NCI-H1436 treated with DMSO at 0.1 percent for 48 hours (cell line): ENCODE measurements around the gene GUCA2A.
A peak's percentile ranks its signal among the peaks of the same experiment; 100 is the strongest.

Source experiments
- DNase-seq: peaks from one replicate; lab custom pipeline; 2025; lab: John Stamatoyannopoulos, UW

The GUCA2A gene

DNA sequence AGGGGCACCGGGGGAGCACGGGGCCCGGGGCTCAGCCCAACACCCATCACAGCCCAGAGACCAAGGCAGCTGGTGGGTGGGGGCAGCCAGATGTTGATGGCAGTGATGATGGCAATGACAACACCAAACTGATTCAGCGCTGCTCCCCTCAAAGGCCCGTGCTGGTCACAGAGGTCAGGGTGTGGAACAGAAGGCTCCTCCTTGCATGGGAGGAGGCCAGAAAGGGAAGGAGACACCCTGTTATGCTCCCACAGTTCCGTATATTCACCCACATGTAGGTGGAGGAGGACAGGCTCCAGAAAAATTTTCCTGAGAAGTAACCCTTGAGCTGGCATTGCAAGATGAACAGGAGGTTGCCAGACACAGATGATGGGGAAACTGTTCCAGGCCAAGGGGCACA is 10.9 kb downstream of the GUCA2A start:
- no peak for DNase-seq

DNA sequence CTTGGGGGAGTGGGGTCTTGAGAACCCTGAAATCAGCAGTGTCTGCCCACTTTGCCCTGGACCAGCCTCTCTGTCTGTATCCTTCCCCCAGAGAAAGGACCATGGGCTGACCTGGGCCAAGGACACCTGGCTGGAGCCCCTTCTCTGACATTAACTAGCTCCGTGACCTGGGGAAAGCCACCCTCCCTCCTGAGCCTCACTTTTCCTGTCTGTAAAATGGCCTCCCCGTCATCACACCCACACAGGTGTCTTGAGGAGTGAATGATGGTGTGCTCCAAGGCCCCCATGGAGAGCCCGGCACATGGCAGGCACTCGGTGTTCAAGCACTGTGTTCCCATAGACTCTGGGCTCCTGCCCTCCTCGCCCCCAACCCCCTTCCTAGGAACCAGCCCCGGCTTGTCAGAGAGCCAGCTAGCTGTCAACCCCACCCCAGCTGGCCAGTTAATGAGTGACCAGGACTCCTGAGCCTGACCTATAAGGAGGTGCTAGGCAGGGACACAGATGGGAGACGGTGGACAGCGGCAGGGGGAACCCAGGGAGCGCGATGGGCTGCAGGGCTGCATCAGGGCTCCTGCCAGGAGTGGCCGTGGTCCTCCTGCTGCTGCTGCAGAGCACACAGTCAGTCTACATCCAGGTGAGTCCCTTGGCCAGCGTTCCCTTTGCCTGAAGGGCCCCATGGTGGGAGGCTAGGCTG is 11.5 kb downstream of the GUCA2A start, which contains the start of gene GUCA2B:
Gene GUCA2B, plus strand, starts transcription at position 504 of the 694 bp plus-strand sequence. Its CDS starts 41 bp downstream, at position 545.
- no peak for DNase-seq

DNA sequence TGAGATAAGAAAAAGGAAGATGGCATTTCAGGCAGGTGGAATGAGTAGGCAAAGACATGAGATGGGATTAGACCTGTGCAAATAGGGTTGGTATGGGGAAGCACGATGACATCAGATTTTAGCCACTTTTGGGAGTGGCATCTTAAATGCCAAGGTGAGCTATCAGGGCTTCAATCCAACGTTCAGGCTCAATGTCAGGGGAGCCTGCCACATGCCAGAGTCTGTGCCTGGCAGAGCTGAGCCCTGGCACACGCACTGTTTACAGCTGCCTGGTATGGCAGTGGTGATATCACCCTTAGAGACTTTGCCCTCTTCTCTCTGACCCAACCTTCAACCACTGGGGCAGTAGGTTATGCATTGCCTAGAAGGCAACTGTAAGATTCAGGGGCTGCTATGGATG is 12.4 kb downstream of the GUCA2A start:
- no peak for DNase-seq

GRCh38 chr1:42150651-42151050 is 13.9 kb downstream of the GUCA2A start:
- DNase-seq = no peak

DNA sequence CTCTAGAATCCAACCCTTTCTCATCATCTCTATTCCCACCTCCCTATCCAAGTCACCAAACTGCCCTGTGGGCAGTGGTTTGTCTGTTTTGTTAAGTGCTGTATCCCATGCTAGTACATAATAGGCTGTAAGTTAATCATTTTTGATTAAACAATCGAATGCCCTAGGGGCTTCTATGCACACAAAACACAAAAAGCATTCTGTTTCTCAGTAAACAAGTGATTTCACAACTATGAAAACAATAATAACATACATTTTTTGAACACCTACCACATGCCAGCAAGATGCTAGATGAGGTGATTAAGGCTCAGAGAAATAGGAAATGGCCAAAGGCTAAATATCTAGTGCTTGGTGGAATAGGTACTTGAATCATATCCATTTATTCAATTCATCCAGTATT is 16.4 kb downstream of the GUCA2A start:
- DNase-seq = no peak

- no peak for DNase-seq
Observed at GRCh38 chr1:42146626-42147320, 17.8 kb downstream of the GUCA2A start.

GRCh38 chr1:42145764-42146625 is 18.6 kb downstream of the GUCA2A start:
- no peak for DNase-seq

- no peak for DNase-seq
Observed at GRCh38 chr1:42145389-42145716, 19.2 kb downstream of the GUCA2A start.

- no peak for DNase-seq
Observed at GRCh38 chr1:42144711-42145388, 19.7 kb downstream of the GUCA2A start.

- no peak for DNase-seq
Observed at GRCh38 chr1:42143896-42144710, 20.4 kb downstream of the GUCA2A start.

DNA sequence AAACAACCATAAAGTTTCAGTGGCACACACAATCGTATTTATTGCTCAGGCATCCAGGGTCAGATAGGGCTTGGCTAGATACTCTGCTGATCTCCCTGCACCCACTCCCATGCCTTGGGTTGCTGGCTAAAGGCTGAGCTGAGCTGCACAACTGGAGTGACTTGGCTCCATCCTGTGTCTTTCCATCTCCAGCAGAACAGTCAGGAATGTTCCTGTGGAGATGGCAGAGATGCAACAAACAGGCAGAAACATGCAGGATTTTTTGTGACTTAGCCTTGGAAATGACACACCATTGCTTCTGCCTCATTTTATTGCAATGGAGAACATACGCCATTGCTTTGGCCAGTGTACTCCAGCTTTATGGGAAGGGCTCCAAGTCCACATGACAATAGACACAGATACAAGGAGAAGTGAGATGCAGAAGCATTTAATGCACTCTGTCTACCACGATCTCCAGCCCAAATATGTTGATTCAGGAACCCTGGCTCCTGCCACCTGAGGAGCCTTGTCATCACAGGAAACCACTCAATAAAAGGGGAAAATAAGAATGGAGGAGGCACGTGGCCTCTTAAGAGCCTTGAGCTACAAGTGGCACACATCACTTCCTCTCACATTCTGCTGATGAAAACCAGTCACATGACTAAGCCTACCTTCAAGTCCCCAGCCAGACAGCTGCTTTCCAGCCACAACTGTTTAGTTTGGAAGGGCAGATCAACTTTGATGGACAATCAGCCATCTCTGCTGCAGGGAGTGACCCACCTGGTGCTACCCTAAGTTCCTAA is 21.5 kb downstream of the GUCA2A start:
- DNase-seq = peak; percentile 29

GRCh38 chr1:42141978-42142377 is 22.6 kb downstream of the GUCA2A start:
- no peak for DNase-seq

- DNase-seq = no peak
Observed at GRCh38 chr1:42140191-42140590, 24.4 kb downstream of the GUCA2A start.

DNA sequence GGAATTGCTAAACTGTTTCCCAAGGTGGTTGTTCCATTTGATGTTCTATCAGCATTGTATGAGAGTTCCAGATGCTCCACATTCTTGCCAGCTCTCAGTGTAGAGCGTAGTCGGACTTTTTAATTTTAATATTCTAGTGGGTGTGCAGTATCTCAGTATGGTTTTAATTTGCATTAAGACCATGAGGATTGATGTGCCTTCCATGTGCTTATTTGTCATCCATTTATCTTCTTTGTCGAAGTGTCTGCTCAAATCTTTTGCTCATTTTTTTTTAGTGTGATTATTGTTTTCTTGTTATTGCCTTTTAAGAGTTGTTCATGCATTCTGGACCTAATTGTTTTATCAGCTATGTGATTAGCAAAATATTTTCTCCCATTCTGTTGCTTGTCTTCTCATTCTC is 25.1 kb downstream of the GUCA2A start:
- DNase-seq = no peak

GRCh38 chr1:42138586-42138985 is 26.0 kb downstream of the GUCA2A start:
- no peak for DNase-seq

DNA sequence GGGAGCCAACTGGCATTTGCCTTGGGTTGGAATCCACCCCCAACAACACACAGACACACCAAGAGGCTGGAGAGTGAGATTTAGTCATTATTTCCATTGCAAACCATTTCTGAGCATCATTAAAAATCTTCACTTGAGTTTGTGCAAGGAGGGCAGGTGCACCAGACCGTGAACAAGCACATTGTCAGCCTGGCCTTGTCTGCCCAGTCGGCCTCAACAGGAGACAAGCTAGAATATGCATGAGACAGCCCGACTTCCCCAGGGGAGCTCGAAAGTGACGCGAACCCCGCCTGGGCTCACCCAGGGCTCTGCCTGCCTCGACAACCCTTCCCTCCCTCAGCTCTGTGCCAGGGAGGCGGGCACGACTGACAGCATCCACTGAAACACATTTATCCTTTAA is 26.8 kb downstream of the GUCA2A start:
- no peak for DNase-seq

DNA sequence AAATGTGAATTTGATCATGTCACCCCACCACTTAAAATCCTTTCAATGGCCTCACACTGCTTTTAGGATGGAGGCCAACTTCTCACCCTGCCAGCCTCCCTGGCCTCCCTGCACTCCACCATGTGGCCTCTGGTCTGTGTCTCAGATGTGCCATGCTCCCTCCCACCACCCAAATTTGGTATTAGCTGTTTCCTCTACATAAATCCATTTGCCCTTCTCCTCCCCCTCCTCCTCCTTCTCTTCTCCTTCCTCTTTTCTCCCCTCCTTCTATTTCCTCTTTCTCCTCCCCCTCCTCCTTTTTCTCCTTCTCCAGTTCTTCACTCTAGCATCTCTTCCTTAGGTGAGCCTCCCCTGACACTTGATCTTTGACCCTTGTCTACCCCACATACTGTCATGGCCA is 28.1 kb downstream of the GUCA2A start:
- DNase-seq = no peak

DNA sequence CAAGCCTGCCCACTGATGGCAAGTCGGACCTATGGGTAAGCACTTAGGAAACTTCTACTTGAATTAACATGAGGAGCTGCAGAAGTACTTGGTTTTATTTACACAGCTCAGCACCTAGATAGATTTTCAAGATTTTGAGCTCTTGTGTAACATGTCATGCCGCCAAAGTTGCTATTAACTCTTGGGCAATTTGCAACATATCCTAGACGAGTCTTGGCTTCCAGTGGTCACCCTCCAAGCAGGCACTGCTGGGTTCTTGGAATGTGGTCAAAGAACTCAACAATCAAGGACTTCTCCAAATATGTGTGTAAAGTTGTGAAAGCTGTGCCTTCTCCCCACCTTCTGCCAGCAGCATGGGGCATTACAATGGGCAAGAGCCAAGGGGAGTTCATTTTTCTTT is 29.1 kb downstream of the GUCA2A start:
- no peak for DNase-seq

- DNase-seq = no peak
Observed at GRCh38 chr1:42133809-42134526, 30.6 kb downstream of the GUCA2A start.

- DNase-seq = no peak
Observed at GRCh38 chr1:42133390-42133789, 31.2 kb downstream of the GUCA2A start.
